C1 segment of cervical spinal cord (tissue), 14 donors: ENCODE data around the gene ERBIN.

Source experiments
- DNase-seq, 14 donors: peaks; one replicate each; lab custom pipeline; 2025; lab: John Stamatoyannopoulos, UW

ERBIN gene

GRCh38 chr5:66122379-66123034 is 196.1 kb downstream of the ERBIN start:
- DNase-seq = no peak

DNA sequence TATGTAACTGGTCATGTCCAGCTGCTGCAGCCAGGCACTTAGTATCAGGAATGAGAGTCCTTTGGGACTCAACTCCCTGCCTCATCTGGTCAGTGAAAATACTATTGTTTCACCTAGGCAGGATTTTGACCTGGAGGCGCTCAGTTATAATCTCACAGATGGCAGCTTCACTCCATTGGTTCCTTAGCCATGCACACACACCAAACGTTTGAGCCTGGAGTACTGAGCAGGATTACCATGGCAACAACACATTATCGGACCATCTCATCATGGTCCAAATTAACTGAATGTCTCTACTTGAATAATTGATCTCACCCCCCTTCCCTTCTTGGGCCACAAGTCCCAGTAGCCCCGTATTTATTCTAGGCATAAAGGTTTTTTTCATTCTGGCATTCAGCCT is 202.8 kb downstream of the ERBIN start:
- no peak for DNase-seq

DNA sequence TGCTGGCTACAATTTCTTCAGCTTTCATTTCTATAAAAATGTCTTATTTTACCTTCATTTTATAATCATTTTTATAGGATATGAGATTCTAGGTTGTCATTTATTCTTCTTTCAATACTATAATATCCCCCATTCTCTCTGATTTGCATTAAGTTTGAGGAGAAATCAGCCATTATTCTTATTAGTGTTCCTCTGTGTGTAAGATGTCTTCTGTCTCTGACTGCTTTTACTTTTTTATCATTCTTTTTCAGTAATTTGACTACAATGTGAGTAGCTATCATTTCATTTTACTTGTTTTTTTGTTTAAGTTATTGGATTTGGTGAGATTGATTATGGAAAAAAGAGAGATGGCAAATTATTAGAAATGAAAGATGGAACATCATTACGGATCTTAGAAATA is 204.1 kb downstream of the ERBIN start:
- no peak for DNase-seq
